Mucosa of descending colon (tissue), 3 donors: ENCODE data around the gene LSM14B. TPM values are rescaled to one million over a fixed set of nuclear protein-coding genes. Genes with fewer than 3 reads are reported as not detected.

Source experiments
- ATAC-seq: fragments of 200-7000 bp; cut with Tn5 transposase; one replicate; pipeline ENCODE4 v1.9.1; 2020; ENCODE audit warnings: mild to moderate bottlenecking, moderate library complexity
- DNase-seq, 3 donors: peaks; one replicate each; pipeline ENCODE4 v3.0.0-alpha.2; 2020
- H3K36me3 ChIP-seq: fragments of 200-600 bp; one replicate; pipeline ENCODE4 v1.8.0; 2021; ENCODE audit warnings: low read depth, mild to moderate bottlenecking
- H3K4me1 ChIP-seq: fragments of 200-600 bp; one replicate; pipeline ENCODE4 v1.8.0; 2021; ENCODE audit warnings: low read depth, mild to moderate bottlenecking
- H3K4me3 ChIP-seq: fragments of 200-600 bp; one replicate; pipeline ENCODE4 v1.8.0; 2021; ENCODE audit warnings: mild to moderate bottlenecking
- H3K9me3 ChIP-seq: fragments of 200-600 bp; one replicate; pipeline ENCODE4 v1.8.0; 2021; ENCODE audit warnings: mild to moderate bottlenecking
- intact Hi-C, 2 donors: fragments of 100-400 bp; cut with DNase I in 1 of 2; cut with micrococcal nuclease in 1 of 2; formaldehyde crosslinking; loops; one replicate each; pipeline versions ENCODE4 v1.11.0 to v1.11.1; 2022; cut with DNase I, micrococcal nuclease
- total RNA-seq, 3 donors: library from RNA; stranded (reverse); fragmentation: NEBNext Ultra II Directional in 2 of 3; extraction: Animal tissue kit (Norgen Biotek cat#: 25700) in 2 of 3; gene quantifications; one replicate each; pipeline versions ENCODE4 v1.2.1 to v1.2.4, GENCODE V29; 2021 to 2023
- TF ChIP-seq, protein P1 (sequence below): fragments of 200-600 bp; IDR thresholded peaks from one replicate; pipeline ENCODE4 v1.8.0; 2022; ENCODE audit warnings: antibody characterized with exemption, mild to moderate bottlenecking
- donor health status: DM: no; HTN: no; CAD: no; lungs with moderate emphysema.
- donor health status: DM: no; HTN: no; CAD: no.
- donor health status: DM: no; HTN: yes; CAD: no.

The LSM14B gene
- total RNA-seq, 3 donors from 2014 or later, result 33.5 to 49.1 (median 36.1) TPM

DNA sequence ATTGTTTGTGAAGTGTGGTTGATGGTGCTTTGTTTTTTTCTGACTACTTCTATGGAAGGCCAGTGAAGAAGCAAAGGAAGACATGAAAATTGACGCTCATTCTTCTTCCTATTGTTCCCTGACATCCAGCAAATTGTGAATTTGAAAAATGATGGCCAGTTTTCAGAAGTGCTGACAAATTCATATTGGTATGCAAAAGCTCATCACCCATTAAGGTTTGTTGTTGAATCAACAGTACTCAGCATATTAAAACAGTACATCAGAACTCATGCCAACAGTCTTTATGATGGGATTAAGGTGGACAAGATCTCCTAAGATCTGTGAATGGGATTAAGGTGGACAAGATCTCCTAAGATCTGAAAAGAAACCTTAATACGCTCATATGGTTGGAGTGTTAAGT, 59.5 kb downstream of the LSM14B start:
- H3K36me3 ChIP-seq, result no peaks in the 10 kb centered on the region
- no peaks in the 10 kb centered on the region for H3K9me3 ChIP-seq
- TF ChIP-seq, protein P1, sequence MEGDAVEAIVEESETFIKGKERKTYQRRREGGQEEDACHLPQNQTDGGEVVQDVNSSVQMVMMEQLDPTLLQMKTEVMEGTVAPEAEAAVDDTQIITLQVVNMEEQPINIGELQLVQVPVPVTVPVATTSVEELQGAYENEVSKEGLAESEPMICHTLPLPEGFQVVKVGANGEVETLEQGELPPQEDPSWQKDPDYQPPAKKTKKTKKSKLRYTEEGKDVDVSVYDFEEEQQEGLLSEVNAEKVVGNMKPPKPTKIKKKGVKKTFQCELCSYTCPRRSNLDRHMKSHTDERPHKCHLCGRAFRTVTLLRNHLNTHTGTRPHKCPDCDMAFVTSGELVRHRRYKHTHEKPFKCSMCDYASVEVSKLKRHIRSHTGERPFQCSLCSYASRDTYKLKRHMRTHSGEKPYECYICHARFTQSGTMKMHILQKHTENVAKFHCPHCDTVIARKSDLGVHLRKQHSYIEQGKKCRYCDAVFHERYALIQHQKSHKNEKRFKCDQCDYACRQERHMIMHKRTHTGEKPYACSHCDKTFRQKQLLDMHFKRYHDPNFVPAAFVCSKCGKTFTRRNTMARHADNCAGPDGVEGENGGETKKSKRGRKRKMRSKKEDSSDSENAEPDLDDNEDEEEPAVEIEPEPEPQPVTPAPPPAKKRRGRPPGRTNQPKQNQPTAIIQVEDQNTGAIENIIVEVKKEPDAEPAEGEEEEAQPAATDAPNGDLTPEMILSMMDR, result no peak
- ATAC-seq (no peak), DNase-seq (no peak)
- H3K4me1 ChIP-seq, result peaks cover 16% of the 10 kb centered on the region
- intact Hi-C loops, result no loop called here
- no peak overlapping the region for H3K4me3 ChIP-seq

DNA sequence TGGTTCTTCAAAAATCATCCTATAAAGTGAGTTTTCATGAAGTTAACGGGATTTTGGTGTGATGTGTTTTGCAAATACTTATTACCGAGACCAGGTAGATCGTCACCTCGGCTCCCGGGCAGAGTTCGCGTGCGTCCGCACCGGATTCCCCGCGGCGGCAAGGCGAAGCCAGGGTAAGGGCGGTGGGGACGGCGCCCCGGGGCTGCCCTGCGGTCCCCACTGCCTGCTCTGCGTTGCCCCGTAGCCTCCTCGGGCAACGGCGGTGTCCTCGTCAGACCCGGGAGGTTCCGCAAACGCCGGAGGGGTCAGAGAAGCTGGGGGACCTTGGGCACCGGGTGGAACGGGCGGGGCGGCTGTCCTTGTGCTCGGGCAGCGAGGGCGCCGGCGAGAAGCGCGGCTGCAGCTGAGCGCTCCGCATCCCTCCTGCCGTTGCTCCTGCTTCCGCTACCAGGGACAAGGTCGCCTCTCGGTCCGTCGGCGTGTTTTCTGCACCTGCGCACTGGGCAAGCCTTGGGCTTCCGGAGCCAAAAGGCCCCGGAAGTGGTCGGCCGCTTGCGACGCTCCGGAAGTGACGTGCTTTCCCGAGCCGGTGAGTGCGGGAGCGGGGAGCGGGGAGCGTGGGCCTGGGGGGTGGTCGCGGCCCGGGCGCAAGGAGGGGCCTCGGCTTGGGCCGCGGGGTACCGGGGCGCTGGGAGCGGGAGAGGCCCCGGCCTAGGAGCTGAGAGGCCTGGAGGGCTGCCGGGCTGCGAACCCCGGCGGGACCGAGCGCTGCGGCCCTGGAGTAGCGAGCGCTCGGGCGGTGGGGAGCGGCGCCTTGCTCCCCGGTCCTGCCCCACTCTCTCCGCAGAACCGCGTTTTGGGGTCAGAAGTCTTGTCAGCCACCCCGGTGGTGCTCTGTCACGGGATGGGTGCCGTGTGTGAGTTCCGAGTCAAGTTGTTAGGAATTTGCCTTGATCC, 60.5 kb downstream of the LSM14B start, which contains the start of gene MTG2:
Gene MTG2 (plus strand): TSS at position 560 of the 957 bp plus-strand sequence. CDS start 10,393 bp downstream, outside the sequence.
- Histone ChIP-seq H3K36me3 (no peaks in the 10 kb centered on the region), H3K9me3 (no peaks in the 10 kb centered on the region), H3K4me1 (peaks cover 20% of the 10 kb centered on the region), H3K4me3 (peak within 1 kb of the TSS; percentile 77)
- DNase-seq (peak; percentile 95 to 98 (median 97)), ATAC-seq (peak; percentile 99)
- intact Hi-C loops, result no loop called here
- TF ChIP-seq, protein P1, result no peak

DNA sequence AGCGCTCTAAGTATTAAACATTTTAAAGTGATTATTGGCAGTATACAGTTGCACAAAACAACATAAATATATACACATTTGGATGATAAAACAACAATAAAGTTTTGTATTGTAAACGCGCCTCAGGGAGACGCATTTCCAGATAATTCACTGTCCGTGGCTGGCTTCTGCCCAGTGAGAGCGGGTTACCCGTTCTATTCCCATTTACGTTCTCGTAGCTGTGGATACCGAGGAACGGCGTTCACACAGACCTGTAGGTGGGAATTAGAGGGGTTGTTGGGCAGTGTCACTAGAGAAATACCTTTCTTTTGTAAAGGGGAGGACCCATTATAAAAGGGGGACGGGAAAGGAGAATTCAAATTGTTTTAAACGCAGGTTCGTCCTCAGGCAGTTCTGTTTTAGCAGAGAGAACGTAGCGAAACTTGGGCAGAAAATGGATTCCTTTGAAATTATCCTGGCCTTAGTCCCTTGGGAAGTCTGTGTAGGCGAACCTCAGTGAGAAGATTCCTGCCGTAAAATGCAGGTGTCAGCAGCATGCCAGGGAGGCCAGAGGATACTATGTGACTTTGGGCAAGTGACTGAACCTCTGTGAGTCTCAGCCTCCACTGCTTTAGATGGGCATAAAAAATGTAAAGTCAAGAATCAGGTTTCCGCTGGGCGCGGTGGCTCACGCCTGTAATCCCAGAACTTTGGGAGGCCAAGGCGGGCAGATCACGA, 61.3 kb downstream of the LSM14B start:
- ATAC-seq (no peak), DNase-seq (peak in 1 of 3 donors; percentile 30)
- peaks cover 20% of the 10 kb centered on the region for H3K4me1 ChIP-seq
- H3K4me3 ChIP-seq, result peak overlapping the region; percentile 77
- H3K36me3 ChIP-seq, result no peaks in the 10 kb centered on the region
- intact Hi-C loops, result no loop called here
- TF ChIP-seq, protein P1, result no peak
- H3K9me3 ChIP-seq, result no peaks in the 10 kb centered on the region

Other genes with a start within 250 kb of the LSM14B start
- 10 to 100 TPM; 23.8 to 28.3 (median 27.5) TPM for gene TAF4, start 56.6 kb upstream of the LSM14B start, total RNA-seq
- 100 to 1,000 TPM; 129 to 197 (median 194) TPM for gene PSMA7, start 20.9 kb downstream of the LSM14B start, total RNA-seq
- 10 to 100 TPM; 13.2 to 16.0 (median 14.4) TPM for gene SS18L1, start 21.3 kb downstream of the LSM14B start, total RNA-seq
- 10 to 100 TPM; 28.8 to 34.9 (median 32.6) TPM for gene MTG2, start 60.6 kb downstream of the LSM14B start, total RNA-seq
- gene HRH3, start 97.8 kb downstream of the LSM14B start, total RNA-seq, result under 1 TPM in 1 of 3 donors, not detected in 2; 0.09 TPM
- gene OSBPL2, start 116.0 kb downstream of the LSM14B start, total RNA-seq, result 100 to 1,000 TPM in 1 of 3 donors, 10 to 100 TPM in 2; 87.0 to 111 (median 91.6) TPM
- 10 to 100 TPM; 54.4 to 85.8 (median 77.6) TPM for gene ADRM1, start 180.5 kb downstream of the LSM14B start, total RNA-seq
- 100 to 1,000 TPM in 1 of 3 donors, 10 to 100 TPM in 2; 21.8 to 335 (median 40.7) TPM for gene LAMA5, start 244.8 kb downstream of the LSM14B start, total RNA-seq